Measurements from ENCODE around the gene HDAC6. TPM values are rescaled to one million over a fixed set of nuclear protein-coding genes. Genes with fewer than 3 reads are reported as not detected.

HDAC6 gene
- total and polyA plus RNA-seq, 10 of the 15 experiments (the other 5 are each of a cell fraction or from before 2014, with no cell fraction given) = 8.3 to 47.0 (median 34.1) TPM

- in situ Hi-C loops (cut with MboI) (no loop called here), intact Hi-C loops (cut with micrococcal nuclease; ENCODE audit: unreplicated experiment) (no loop called here)
- BruUV-seq (replicated peaks) = no TSS peak
- Histone ChIP-seq H4K20me1 (ENCODE audit: control insufficient read depth, insufficient read depth) (no peaks in the 10 kb centered on the region), H3K4me3 (no peak overlapping the region), H3K4me2 (ENCODE audit: control insufficient read depth, insufficient read depth) (no peak overlapping the region), H2AFZ (ENCODE audit: control insufficient read depth, low read depth, low read length) (no peak overlapping the region), H3K36me3 (ENCODE audit: control insufficient read depth in 2 of 2, insufficient read depth in 2 of 2, low read length in 1 of 2) (no peaks in the 10 kb centered on the region), H3K4me1 (ENCODE audit: control insufficient read depth, insufficient read depth, low read length) (no peaks in the 10 kb centered on the region), H3K9me3 (replicated peaks; ENCODE audit: control insufficient read depth, insufficient read depth, low read length) (no peaks in the 10 kb centered on the region; the same call in 2 of the 3 replicates), H3K9ac (ENCODE audit: control insufficient read depth, insufficient read depth, low read length) (no peak overlapping the region), H3K79me2 (ENCODE audit: control insufficient read depth, insufficient read depth, low read length) (no peaks in the 10 kb centered on the region), H3K27ac (ENCODE audit: control insufficient read depth, insufficient read depth) (no peak overlapping the region), H3K27me3 (replicated peaks in 1 of 2; ENCODE audit: control insufficient read depth in 2 of 2, insufficient read depth in 2 of 2, low read length in 1 of 2) (0 out of 4 replicates have a peak, but pooled peaks cover 0 to 2% of the 10 kb centered on the region in 2 experiments)
- ChIA-PET POLR2A (interaction anchor here (0.7 kb wide), 1 partner anchor 193 kb away, joined by 3 read pairs; no protein-coding TSS in a partner anchor), SMC1A (ENCODE audit: uncharacterized antibody, unreplicated experiment) (no interaction called here), CTCF (no interaction called here), RAD21 (ENCODE audit: unreplicated experiment) (no interaction called here)
- ATAC-seq (no peak), FAIRE-seq (no peak), DNase-seq (ENCODE audit: low read depth, low spot score) (no peak)
- TF ChIP-seq TCF12 (IDR thresholded peaks at IDR 0.05; ENCODE audit: low read depth, low read length) = no peak
- no peak for TF ChIP-seq NKRF (conservative IDR thresholded peaks at IDR 0.05)
- TF ChIP-seq WRNIP1 (IDR thresholded peaks at IDR 0.05; ENCODE audit: borderline replicate concordance, low read depth, low read length) = no peak
- no peak for TF ChIP-seq MLLT1 (IDR thresholded peaks at IDR 0.05)
- TF ChIP-seq E2F4 (IDR thresholded peaks at IDR 0.05; ENCODE audit: low read depth, low read length) = no peak
- WGBS (ENCODE audit: insufficient coverage, insufficient replicate concordance, low lambda C conversion rate, missing lambda C conversion rate) = 37% methylated on average over 26 of the region's 57 CpGs
Measured at GRCh38 chrX:48831909-48832291, 30.0 kb downstream of the HDAC6 start.
